Measurements from ENCODE around the gene MED15.
A peak's percentile ranks its signal among the peaks of the same experiment; 100 is the strongest.
"Not testable (repeated sequence)": the region's sequence is repeated elsewhere in the genome, so short reads cannot be mapped to it uniquely, and the experiment has no call there.

Gene MED15

GRCh38 chr22:20498913-20499312, 8.5 kb upstream of the MED15 start:
- H3K36me3 ChIP-seq (ENCODE audit: insufficient read depth, low read length) = peaks cover 5% of the 10 kb centered on the region; the same call in 1 of the 2 replicates
- peaks cover 13% of the 10 kb centered on the region for H3K27me3 ChIP-seq (ENCODE audit: insufficient read depth, low read length)
- H3K27ac ChIP-seq (ENCODE audit: low read depth, low read length) = no peak overlapping the region
- WGBS = 94% methylated on average over 3 of the region's 3 CpGs
- H3K9ac ChIP-seq (ENCODE audit: low read depth, low read length) = no peak overlapping the region
- no peak overlapping the region for H3K4me3 ChIP-seq (ENCODE audit: low read length)
- H3K9me3 ChIP-seq (ENCODE audit: insufficient read depth, low read depth, low read length) = no peaks in the 10 kb centered on the region
- no peaks in the 10 kb centered on the region for H3K4me1 ChIP-seq (ENCODE audit: insufficient read depth, low read length)

GRCh38 chr22:20499769-20500168, 7.6 kb upstream of the MED15 start:
- no peaks in the 10 kb centered on the region for H3K4me1 ChIP-seq (ENCODE audit: insufficient read depth, low read length)
- H3K27me3 ChIP-seq (ENCODE audit: insufficient read depth, low read length) = peaks cover 4% of the 10 kb centered on the region
- H3K36me3 ChIP-seq (ENCODE audit: insufficient read depth, low read length) = peaks cover 5% of the 10 kb centered on the region; the same call in 1 of the 2 replicates
- H3K9ac ChIP-seq (ENCODE audit: low read depth, low read length) = no peak overlapping the region
- 82% methylated on average over 7 of the region's 7 CpGs for WGBS
- H3K27ac ChIP-seq (ENCODE audit: low read depth, low read length) = no peak overlapping the region
- no peaks in the 10 kb centered on the region for H3K9me3 ChIP-seq (ENCODE audit: insufficient read depth, low read depth, low read length)
- no peak overlapping the region for H3K4me3 ChIP-seq (ENCODE audit: low read length)

- peaks cover 2% of the 10 kb centered on the region; the same call in 1 of the 2 replicates for H3K4me1 ChIP-seq (ENCODE audit: insufficient read depth, low read length)
- peaks cover 3% of the 10 kb centered on the region; the same call in 1 of the 2 replicates for H3K36me3 ChIP-seq (ENCODE audit: insufficient read depth, low read length)
- 89% methylated on average over 2 of the region's 2 CpGs for WGBS
- no peaks in the 10 kb centered on the region for H3K27me3 ChIP-seq (ENCODE audit: insufficient read depth, low read length)
- no peak overlapping the region for H3K9ac ChIP-seq (ENCODE audit: low read depth, low read length)
- H3K9me3 ChIP-seq (ENCODE audit: insufficient read depth, low read depth, low read length) = no peaks in the 10 kb centered on the region
- no peak overlapping the region for H3K27ac ChIP-seq (ENCODE audit: low read depth, low read length)
- no peak overlapping the region for H3K4me3 ChIP-seq (ENCODE audit: low read length)
Observed at GRCh38 chr22:20503816-20504215, 3.6 kb upstream of the MED15 start.

GRCh38 chr22:20504293-20504922, 3.0 kb upstream of the MED15 start:
- 87% methylated on average over 5 of the region's 5 CpGs for WGBS
- H3K9ac ChIP-seq (ENCODE audit: low read depth, low read length); H3K4me1 ChIP-seq (ENCODE audit: insufficient read depth, low read length); H3K27ac ChIP-seq (ENCODE audit: low read depth, low read length); H3K27me3 ChIP-seq (ENCODE audit: insufficient read depth, low read length); H3K36me3 ChIP-seq (ENCODE audit: insufficient read depth, low read length); H3K9me3 ChIP-seq (ENCODE audit: insufficient read depth, low read depth, low read length); H3K4me3 ChIP-seq (ENCODE audit: low read length): not testable (repeated sequence)

GRCh38 chr22:20506543-20507252, 712 bp upstream of the MED15 start:
- Histone ChIP-seq H3K4me3 (ENCODE audit: low read length) (peak overlapping the region; percentile 86), H3K9ac (ENCODE audit: low read depth, low read length) (no peak overlapping the region), H3K9me3 (ENCODE audit: insufficient read depth, low read depth, low read length) (no peaks in the 10 kb centered on the region), H3K4me1 (ENCODE audit: insufficient read depth, low read length) (peaks cover 24% of the 10 kb centered on the region; the same call in 1 of the 2 replicates), H3K36me3 (ENCODE audit: insufficient read depth, low read length) (no peaks in the 10 kb centered on the region), H3K27me3 (ENCODE audit: insufficient read depth, low read length) (no peaks in the 10 kb centered on the region), H3K27ac (ENCODE audit: low read depth, low read length) (no peak overlapping the region)
- WGBS = 73% methylated on average over 13 of the region's 13 CpGs

GRCh38 chr22:20508067-20508755, 801 bp downstream of the MED15 start:
- 7% methylated on average over 21 of the region's 21 CpGs for WGBS
- not testable (repeated sequence) for H3K9me3 ChIP-seq (ENCODE audit: insufficient read depth, low read depth, low read length); H3K36me3 ChIP-seq (ENCODE audit: insufficient read depth, low read length); H3K27me3 ChIP-seq (ENCODE audit: insufficient read depth, low read length)
- peaks cover 24% of the 10 kb centered on the region; the same call in 1 of the 2 replicates for H3K4me1 ChIP-seq (ENCODE audit: insufficient read depth, low read length)
- H3K27ac ChIP-seq (ENCODE audit: low read depth, low read length) = peak overlapping the region; percentile 51
- H3K4me3 ChIP-seq (ENCODE audit: low read length) = peak overlapping the region; percentile 86
- peak overlapping the region; percentile 78 for H3K9ac ChIP-seq (ENCODE audit: low read depth, low read length)

GRCh38 chr22:20508815-20509271, 1.4 kb downstream of the MED15 start:
- H3K9me3 ChIP-seq (ENCODE audit: insufficient read depth, low read depth, low read length) = no peaks in the 10 kb centered on the region
- 51% methylated on average over 10 of the region's 10 CpGs for WGBS
- no peaks in the 10 kb centered on the region for H3K27me3 ChIP-seq (ENCODE audit: insufficient read depth, low read length)
- H3K4me1 ChIP-seq (ENCODE audit: insufficient read depth, low read length) = peaks cover 24% of the 10 kb centered on the region; the same call in 1 of the 2 replicates
- no peak overlapping the region for H3K27ac ChIP-seq (ENCODE audit: low read depth, low read length)
- H3K36me3 ChIP-seq (ENCODE audit: insufficient read depth, low read length) = 0 out of 2 replicates have a peak, but pooled peaks cover 4% of the 10 kb centered on the region
- peak overlapping the region; percentile 86 for H3K4me3 ChIP-seq (ENCODE audit: low read length)
- 0 out of 2 replicates have a peak overlapping the region, but pooled peaks have one; percentile 1 for H3K9ac ChIP-seq (ENCODE audit: low read depth, low read length)

GRCh38 chr22:20509344-20510047, 2.1 kb downstream of the MED15 start:
- Histone ChIP-seq H3K27ac (ENCODE audit: low read depth, low read length) (no peak overlapping the region; the same call in 1 of the 2 replicates), H3K36me3 (ENCODE audit: insufficient read depth, low read length) (peaks cover 9% of the 10 kb centered on the region; the same call in 1 of the 2 replicates), H3K27me3 (ENCODE audit: insufficient read depth, low read length) (no peaks in the 10 kb centered on the region), H3K4me1 (ENCODE audit: insufficient read depth, low read length) (peaks cover 24% of the 10 kb centered on the region; the same call in 1 of the 2 replicates), H3K9me3 (ENCODE audit: insufficient read depth, low read depth, low read length) (no peaks in the 10 kb centered on the region), H3K4me3 (ENCODE audit: low read length) (peak overlapping the region; percentile 86), H3K9ac (ENCODE audit: low read depth, low read length) (0 out of 2 replicates have a peak overlapping the region, but pooled peaks have one; percentile 1)
- WGBS = 52% methylated on average over 5 of the region's 7 CpGs

GRCh38 chr22:20510811-20511577, 3.6 kb downstream of the MED15 start:
- H3K36me3 ChIP-seq (ENCODE audit: insufficient read depth, low read length) = peaks cover 9% of the 10 kb centered on the region; the same call in 1 of the 2 replicates
- H3K4me3 ChIP-seq (ENCODE audit: low read length) = no peak overlapping the region
- WGBS = 86% methylated on average over 7 of the region's 10 CpGs
- no peaks in the 10 kb centered on the region for H3K9me3 ChIP-seq (ENCODE audit: insufficient read depth, low read depth, low read length)
- no peak overlapping the region for H3K9ac ChIP-seq (ENCODE audit: low read depth, low read length)
- peaks cover 24% of the 10 kb centered on the region; the same call in 1 of the 2 replicates for H3K4me1 ChIP-seq (ENCODE audit: insufficient read depth, low read length)
- no peaks in the 10 kb centered on the region for H3K27me3 ChIP-seq (ENCODE audit: insufficient read depth, low read length)
- H3K27ac ChIP-seq (ENCODE audit: low read depth, low read length) = no peak overlapping the region; the same call in 1 of the 2 replicates

Measured in HUES64 (cell line).